Ishikawa (cell line): Measurements from ENCODE around the gene PRUNE2.

ENCODE experiments used
- CEBPB ChIP-seq: IDR thresholded peaks from 2 replicates; pipeline ENCODE4 v1.6.1; 2012
- FOXM1 ChIP-seq: IDR thresholded peaks from 2 replicates; pipeline ENCODE4 v1.6.1; 2012; ENCODE audit warnings: low read depth, borderline replicate concordance
- NFIC ChIP-seq: IDR thresholded peaks from 2 replicates; pipeline ENCODE4 v1.6.1; 2012
- RAD21 ChIP-seq: IDR thresholded peaks from 2 replicates; pipeline ENCODE4 v1.6.1; 2012; ENCODE audit warnings: low read depth
- TAF1 ChIP-seq: IDR thresholded peaks from 2 replicates; pipeline ENCODE4 v1.6.1; 2012; ENCODE audit warnings: low read depth, mild to moderate bottlenecking
- TCF12 ChIP-seq: IDR thresholded peaks from 2 replicates; pipeline ENCODE4 v1.6.1; 2012; ENCODE audit warnings: low read depth
- TEAD4 ChIP-seq: IDR thresholded peaks from 2 replicates; pipeline ENCODE4 v1.6.1; 2012
- YY1 ChIP-seq: IDR thresholded peaks from 2 replicates; pipeline ENCODE4 v1.6.1; 2012; ENCODE audit warnings: low read depth
- ZBTB7A ChIP-seq: IDR thresholded peaks from 2 replicates; pipeline ENCODE4 v1.6.1; 2012; ENCODE audit warnings: low read depth
- TF ChIP-seq, protein P1 (sequence below): IDR thresholded peaks from 2 replicates; pipeline ENCODE4 v1.6.1; 2012
- TF ChIP-seq, protein P2 (sequence below): IDR thresholded peaks from 2 replicates; pipeline ENCODE4 v1.6.1; 2012
- TF ChIP-seq, protein P3 (sequence below): IDR thresholded peaks from 2 replicates; pipeline ENCODE4 v1.6.1; 2012; ENCODE audit warnings: low read depth, mild to moderate bottlenecking

DNA sequence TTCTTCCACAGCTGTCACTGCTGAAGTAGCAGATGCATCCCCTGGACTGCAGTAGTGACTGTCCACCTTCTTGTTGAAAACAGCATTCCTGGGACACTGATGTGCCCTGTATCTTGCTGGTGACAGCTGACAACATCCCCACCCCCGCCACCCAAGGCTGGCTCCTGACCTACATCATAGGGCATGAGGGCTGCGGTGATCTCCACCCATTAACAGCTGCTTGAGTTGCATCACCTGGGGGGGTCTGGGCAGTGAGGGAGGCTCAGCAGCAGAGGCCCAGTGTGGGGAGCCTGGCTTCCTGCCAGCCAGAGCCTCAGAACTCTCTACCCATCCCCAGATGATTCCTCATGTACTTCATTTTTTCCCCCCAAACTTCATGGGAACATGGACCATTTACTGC is 4.1 kb downstream of the PRUNE2 start:
- TF ChIP-seq ZBTB7A (no peak), YY1 (no peak), TEAD4 (no peak), FOXM1 (no peak), TAF1 (no peak), TCF12 (no peak), RAD21 (no peak), NFIC (no peak), CEBPB (no peak)
- TF ChIP-seq, protein P1, sequence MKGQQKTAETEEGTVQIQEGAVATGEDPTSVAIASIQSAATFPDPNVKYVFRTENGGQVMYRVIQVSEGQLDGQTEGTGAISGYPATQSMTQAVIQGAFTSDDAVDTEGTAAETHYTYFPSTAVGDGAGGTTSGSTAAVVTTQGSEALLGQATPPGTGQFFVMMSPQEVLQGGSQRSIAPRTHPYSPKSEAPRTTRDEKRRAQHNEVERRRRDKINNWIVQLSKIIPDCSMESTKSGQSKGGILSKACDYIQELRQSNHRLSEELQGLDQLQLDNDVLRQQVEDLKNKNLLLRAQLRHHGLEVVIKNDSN: no peak
- TF ChIP-seq, protein P2, sequence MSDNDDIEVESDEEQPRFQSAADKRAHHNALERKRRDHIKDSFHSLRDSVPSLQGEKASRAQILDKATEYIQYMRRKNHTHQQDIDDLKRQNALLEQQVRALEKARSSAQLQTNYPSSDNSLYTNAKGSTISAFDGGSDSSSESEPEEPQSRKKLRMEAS: no peak
- TF ChIP-seq, protein P3, sequence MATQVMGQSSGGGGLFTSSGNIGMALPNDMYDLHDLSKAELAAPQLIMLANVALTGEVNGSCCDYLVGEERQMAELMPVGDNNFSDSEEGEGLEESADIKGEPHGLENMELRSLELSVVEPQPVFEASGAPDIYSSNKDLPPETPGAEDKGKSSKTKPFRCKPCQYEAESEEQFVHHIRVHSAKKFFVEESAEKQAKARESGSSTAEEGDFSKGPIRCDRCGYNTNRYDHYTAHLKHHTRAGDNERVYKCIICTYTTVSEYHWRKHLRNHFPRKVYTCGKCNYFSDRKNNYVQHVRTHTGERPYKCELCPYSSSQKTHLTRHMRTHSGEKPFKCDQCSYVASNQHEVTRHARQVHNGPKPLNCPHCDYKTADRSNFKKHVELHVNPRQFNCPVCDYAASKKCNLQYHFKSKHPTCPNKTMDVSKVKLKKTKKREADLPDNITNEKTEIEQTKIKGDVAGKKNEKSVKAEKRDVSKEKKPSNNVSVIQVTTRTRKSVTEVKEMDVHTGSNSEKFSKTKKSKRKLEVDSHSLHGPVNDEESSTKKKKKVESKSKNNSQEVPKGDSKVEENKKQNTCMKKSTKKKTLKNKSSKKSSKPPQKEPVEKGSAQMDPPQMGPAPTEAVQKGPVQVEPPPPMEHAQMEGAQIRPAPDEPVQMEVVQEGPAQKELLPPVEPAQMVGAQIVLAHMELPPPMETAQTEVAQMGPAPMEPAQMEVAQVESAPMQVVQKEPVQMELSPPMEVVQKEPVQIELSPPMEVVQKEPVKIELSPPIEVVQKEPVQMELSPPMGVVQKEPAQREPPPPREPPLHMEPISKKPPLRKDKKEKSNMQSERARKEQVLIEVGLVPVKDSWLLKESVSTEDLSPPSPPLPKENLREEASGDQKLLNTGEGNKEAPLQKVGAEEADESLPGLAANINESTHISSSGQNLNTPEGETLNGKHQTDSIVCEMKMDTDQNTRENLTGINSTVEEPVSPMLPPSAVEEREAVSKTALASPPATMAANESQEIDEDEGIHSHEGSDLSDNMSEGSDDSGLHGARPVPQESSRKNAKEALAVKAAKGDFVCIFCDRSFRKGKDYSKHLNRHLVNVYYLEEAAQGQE: no peak
